H1 (cell line): Measurements from ENCODE around the gene LMTK2. TPM values are rescaled to one million over a fixed set of nuclear protein-coding genes. Genes with fewer than 3 reads are reported as not detected.

Source experiments
- CTCF ChIA-PET: fragments of 300-600 bp; sonication (Branson Sonifier 250); formaldehyde crosslinking; loops from one replicate; lab custom pipeline; 2021; ENCODE audit not compliant: partially characterized antibody; lab: Charles Lee
- POLR2A ChIA-PET: fragments of 300-600 bp; sonication (Branson Sonifier 250); formaldehyde crosslinking; loops from one replicate; lab custom pipeline; 2021; ENCODE audit warnings: inconsistent platforms; ENCODE audit not compliant: partially characterized antibody; lab: Charles Lee
- DNase-seq, 2 experiments: peaks; one replicate each; pipeline versions ENCODE4 v3.0.0 to v3.0.0-alpha.2; 2010 to 2022; ENCODE audit warnings: low spot score in 2 of 2, low read depth in 1 of 2, mixed read lengths in 1 of 2
- FAIRE-seq: peaks from 2 replicates; lab custom pipeline; 2011; peaks lifted over from hg19 to GRCh38; lab: Jason Lieb, UNC
- H2AFZ ChIP-seq: 2 replicates; pipeline ENCODE4 v1.8.1; 2012; ENCODE audit warnings: low read length, inconsistent platforms
- H2AK5ac ChIP-seq: 2 replicates; pipeline ENCODE4 v1.6.1; 2013; ENCODE audit warnings: low read depth, low read length
- H2BK120ac ChIP-seq: replicated peaks from 2 replicates; pipeline ENCODE3; 2013; ENCODE audit warnings: low read depth, low read length, inconsistent platforms
- H2BK12ac ChIP-seq: 2 replicates; pipeline ENCODE4 v1.6.1; 2013; ENCODE audit warnings: low read depth, low read length
- H2BK15ac ChIP-seq: 2 replicates; pipeline ENCODE4 v1.6.1; 2013; ENCODE audit warnings: low read length
- H2BK20ac ChIP-seq: 2 replicates; pipeline ENCODE4 v1.6.1; 2013; ENCODE audit warnings: low read length
- H2BK5ac ChIP-seq: 2 replicates; pipeline ENCODE4 v1.6.1; 2013; ENCODE audit warnings: low read depth, low read length
- H3K14ac ChIP-seq: 2 replicates; pipeline ENCODE4 v1.6.1; 2013; ENCODE audit warnings: inconsistent platforms; ENCODE audit not compliant: insufficient read length
- H3K18ac ChIP-seq: 2 replicates; pipeline ENCODE4 v1.6.1; 2013; ENCODE audit warnings: low read length; ENCODE audit errors: extremely low read depth
- H3K23ac ChIP-seq: 2 replicates; pipeline ENCODE4 v1.6.1; 2013; ENCODE audit warnings: inconsistent platforms; ENCODE audit not compliant: insufficient read length
- H3K23me2 ChIP-seq: 2 replicates; pipeline ENCODE4 v1.6.1; 2013; ENCODE audit warnings: low read depth, low read length
- H3K27ac ChIP-seq: 2 replicates; pipeline ENCODE4 v1.6.1; 2011; ENCODE audit warnings: low read depth, low read length, inconsistent platforms
- H3K27me3 ChIP-seq, 4 experiments: replicated peaks in 1 of 4; 1 replicate in 1 of 4; 2 replicates in 3 of 4; pipeline versions ENCODE4 v1.6.1 to v1.8.1; 2011 to 2013; ENCODE audit warnings: low read length in 3 of 4, mild to moderate bottlenecking in 3 of 4, inconsistent platforms in 2 of 4, mixed read lengths in 2 of 4, moderate library complexity in 1 of 4; ENCODE audit not compliant: control insufficient read depth in 3 of 4, insufficient read depth in 3 of 4; ENCODE audit errors: extremely low read depth in 1 of 4
- H3K36me3 ChIP-seq, 4 experiments: 2 replicates each; pipeline versions ENCODE4 v1.6.1 to v1.8.1; 2011 to 2013; ENCODE audit warnings: mild to moderate bottlenecking in 4 of 4, low read length in 3 of 4, moderate library complexity in 2 of 4, control low read depth in 1 of 4, inconsistent platforms in 1 of 4; ENCODE audit not compliant: insufficient read depth in 4 of 4, control insufficient read depth in 2 of 4
- H3K4ac ChIP-seq: replicated peaks from 2 replicates; pipeline ENCODE3; 2013; ENCODE audit warnings: low read length, low read depth, mixed read lengths, inconsistent platforms; ENCODE audit not compliant: insufficient read length
- H3K4me1 ChIP-seq, 4 experiments: replicated peaks in 1 of 4; 1 replicate in 1 of 4; 2 replicates in 3 of 4; pipeline versions ENCODE4 v1.6.1 to v1.8.1; 2011 to 2013; ENCODE audit warnings: low read length in 3 of 4, inconsistent platforms in 2 of 4, mixed read lengths in 1 of 4; ENCODE audit not compliant: insufficient read depth in 4 of 4, control insufficient read depth in 3 of 4
- H3K4me2 ChIP-seq, 2 experiments: 2 replicates each; pipeline versions ENCODE4 v1.6.1 to v1.8.1; 2011 to 2013; ENCODE audit warnings: low read depth in 2 of 2, low read length in 2 of 2, control low read depth in 1 of 2, inconsistent platforms in 1 of 2, mild to moderate bottlenecking in 1 of 2; ENCODE audit not compliant: insufficient read depth in 1 of 2
- H3K4me3 ChIP-seq, 4 experiments: fragments of 200-600, 300-600 bp in 1 of 4; sonication (generic), shearing (Covaris generic), sonication (Bioruptor Twin) in 1 of 4; 2 replicates each; pipeline versions ENCODE4 v1.5.1 to v1.8.1; 2011 to 2016; ENCODE audit warnings: low read length in 4 of 4, low read depth in 3 of 4, control low read depth in 2 of 4, inconsistent platforms in 2 of 4, mild to moderate bottlenecking in 2 of 4, mixed read lengths in 1 of 4, moderate library complexity in 1 of 4; ENCODE audit not compliant: insufficient read depth in 2 of 4; ENCODE audit errors: extremely low read depth in 1 of 4
- H3K56ac ChIP-seq: replicated peaks from 2 replicates; pipeline ENCODE3; 2013; ENCODE audit warnings: low read depth, mild to moderate bottlenecking, mixed read lengths, low read length, inconsistent platforms; ENCODE audit not compliant: insufficient read length
- H3K79me1 ChIP-seq: 2 replicates; pipeline ENCODE4 v1.6.1; 2013; ENCODE audit warnings: low read depth, low read length, control low read depth
- H3K79me2 ChIP-seq, 2 experiments: 2 replicates each; pipeline versions ENCODE4 v1.6.1 to v1.8.1; 2012 to 2013; ENCODE audit warnings: low read length in 2 of 2, mild to moderate bottlenecking in 2 of 2, inconsistent platforms in 1 of 2; ENCODE audit not compliant: insufficient read depth in 2 of 2, control insufficient read depth in 1 of 2
- H3K9ac ChIP-seq, 4 experiments: replicated peaks in 1 of 4; 1 replicate in 1 of 4; 2 replicates in 3 of 4; pipeline versions ENCODE4 v1.6.1 to v1.8.1; 2011 to 2013; ENCODE audit warnings: low read depth in 3 of 4, low read length in 3 of 4, control low read depth in 2 of 4, mild to moderate bottlenecking in 2 of 4, moderate library complexity in 2 of 4, inconsistent platforms in 1 of 4; ENCODE audit errors: extremely low read depth in 1 of 4
- H3K9me3 ChIP-seq, 2 experiments: 2 replicates each; pipeline versions ENCODE4 v1.6.1 to v1.8.1; 2012 to 2013; ENCODE audit warnings: mild to moderate bottlenecking in 2 of 2, moderate library complexity in 2 of 2, control low read depth in 1 of 2, inconsistent platforms in 1 of 2, low read depth in 1 of 2, low read length in 1 of 2, mixed read lengths in 1 of 2; ENCODE audit not compliant: insufficient read depth in 2 of 2
- H4K20me1 ChIP-seq, 2 experiments: replicated peaks in 1 of 2; 2 replicates each; pipeline versions ENCODE3 to v1.8.1; 2011 to 2013; ENCODE audit warnings: inconsistent platforms in 2 of 2, low read length in 2 of 2, mild to moderate bottlenecking in 1 of 2; ENCODE audit not compliant: insufficient read depth in 2 of 2, control insufficient read depth in 1 of 2
- H4K5ac ChIP-seq: 2 replicates; pipeline ENCODE4 v1.6.1; 2013; ENCODE audit warnings: low read length, low read depth, mixed read lengths, inconsistent platforms; ENCODE audit not compliant: insufficient read length
- H4K8ac ChIP-seq: 2 replicates; pipeline ENCODE4 v1.8.0; 2013; ENCODE audit warnings: mild to moderate bottlenecking, moderate library complexity, low read length, inconsistent platforms; ENCODE audit not compliant: insufficient read depth; ENCODE audit errors: extremely low read depth
- H4K91ac ChIP-seq: replicated peaks from 2 replicates; pipeline ENCODE3; 2013; ENCODE audit warnings: low read length, mixed read lengths, inconsistent platforms; ENCODE audit not compliant: insufficient read length
- ASH2L ChIP-seq: fragments of 200-600, 300-600 bp; sonication (generic); IDR thresholded peaks from one replicate; pipeline ENCODE4 v1.7.1; 2017; ENCODE audit warnings: low read length
- KDM1A ChIP-seq: fragments of 200-600, 300-600 bp; sonication (generic); IDR thresholded peaks from 2 replicates; pipeline ENCODE4 v1.7.1; 2016; ENCODE audit warnings: mild to moderate bottlenecking, low read length, borderline replicate concordance
- POLR2AphosphoS5 ChIP-seq: IDR thresholded peaks from 2 replicates; pipeline ENCODE4 v1.6.1; 2011; ENCODE audit warnings: low read depth, low read length
- WGBS, 2 experiments: shearing (Covaris generic) in 1 of 2; methylation state at CpG; one replicate each; pipeline versions ENCODE4 v1.1.6 to v1.1.7; 2013 to 2015; ENCODE audit warnings: low lambda C conversion rate in 2 of 2, mixed read lengths in 2 of 2, inconsistent platforms in 1 of 2, low coverage in 1 of 2, missing lambda C conversion rate in 1 of 2; ENCODE audit not compliant: insufficient replicate concordance in 2 of 2, insufficient coverage in 1 of 2, insufficient read length in 1 of 2; ENCODE audit errors: extremely low coverage in 1 of 2, missing lambda C conversion rate in 1 of 2; 5-methylcytosine and 5-hydroxymethylcytosine counted together
- polyA plus RNA-seq, 7 experiments: library from polyadenylated mRNA; depleted of rRNA in 3 of 7; stranded (reverse) in 5 of 7; unstranded in 2 of 7; fragments of >200 nt in 5 of 7; fragments of 200-250 nt in 2 of 7; gene quantifications; 1 replicate in 5 of 7; 2 replicates in 1 of 7; 4 replicates in 1 of 7; pipeline versions ENCODE4 v1.2.1 to v1.2.3, GENCODE V29; 2011 to 2013; ENCODE audit warnings: missing spikeins in 2 of 7, mixed read lengths in 2 of 7
- total RNA-seq: library from RNA; stranded (reverse); fragmentation: NEBNext Ultra II Directional; extraction: Animal tissue kit (Norgen Biotek cat#: 25700); gene quantifications from 2 replicates; pipeline ENCODE4 v1.2.1, GENCODE V29; 2021

The LMTK2 gene
- total and polyA plus RNA-seq, 2 of the 8 experiments (the other 6 are each of a cell fraction or from before 2014, with no cell fraction given) = 9.7 to 30.7 TPM

DNA sequence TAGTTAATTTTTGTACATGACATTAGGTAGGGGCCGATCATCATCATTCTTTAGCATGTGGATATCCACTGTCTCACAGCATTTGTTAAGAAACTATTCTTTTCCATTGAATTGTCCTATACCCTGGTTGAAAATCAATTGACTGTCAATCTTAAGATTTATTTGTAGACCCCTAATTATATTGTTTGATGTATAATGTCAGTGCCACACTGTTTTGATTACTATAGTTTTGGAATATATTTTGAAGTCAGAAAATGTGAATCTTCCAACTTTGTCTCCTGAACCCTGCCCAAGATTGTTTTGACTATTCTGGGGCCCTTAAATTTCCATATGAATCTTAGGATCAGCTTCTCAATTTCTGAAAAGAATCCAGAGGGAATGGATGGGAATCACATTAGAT lies 6.6 kb upstream of the LMTK2 start:
- H3K56ac ChIP-seq = no peak overlapping the region
- no peak overlapping the region for H2BK120ac ChIP-seq
- peaks cover 6 to 22% of the 10 kb centered on the region in 2 experiments; a peak in 3 of 4 replicates for H3K9me3 ChIP-seq
- H3K14ac ChIP-seq = no peak overlapping the region
- H3K36me3 ChIP-seq = no peaks in the 10 kb centered on the region
- H2AK5ac ChIP-seq = no peak overlapping the region
- ChIA-PET CTCF (no interaction called here), POLR2A (no interaction called here)
- H4K91ac ChIP-seq = no peak overlapping the region
- TF ChIP-seq ASH2L (no peak), KDM1A (peak; percentile 61; the same call in 1 of the 2 replicates), POLR2AphosphoS5 (no peak)
- no peak overlapping the region for H3K23ac ChIP-seq
- H2BK15ac ChIP-seq = no peak overlapping the region
- H3K4me3 ChIP-seq = no peak overlapping the region
- DNase-seq (no peak), FAIRE-seq (no peak)
- no peak overlapping the region for H2BK5ac ChIP-seq
- no peak overlapping the region for H3K27ac ChIP-seq
- no peak overlapping the region for H4K8ac ChIP-seq
- H4K20me1 ChIP-seq = no peaks in the 10 kb centered on the region
- H3K9ac ChIP-seq = no peak overlapping the region
- no peaks in the 10 kb centered on the region for H3K79me2 ChIP-seq
- H2BK12ac ChIP-seq = no peak overlapping the region
- no peak overlapping the region for H3K4ac ChIP-seq
- no peaks in the 10 kb centered on the region; a peak in 1 of 7 replicates for H3K4me1 ChIP-seq
- H2BK20ac ChIP-seq = no peak overlapping the region
- no peak overlapping the region for H3K4me2 ChIP-seq
- no peaks in the 10 kb centered on the region for H3K27me3 ChIP-seq
- 100% methylated on average over 1 of the region's 1 CpG; no CpG with 5 or more reads in 1 of the 2 experiments for WGBS, 2 experiments
- H2AFZ ChIP-seq = no peak overlapping the region
- no peaks in the 10 kb centered on the region for H3K23me2 ChIP-seq
- no peak overlapping the region for H3K18ac ChIP-seq
- no peaks in the 10 kb centered on the region for H3K79me1 ChIP-seq
- H4K5ac ChIP-seq = no peak overlapping the region
